GM18873 (cell line): ENCODE data around the gene GPRC5A.

Source experiments
- ATAC-seq: cut with Tn5 transposase; IDR thresholded peaks from one replicate; pipeline ENCODE4 v1.9.1; 2021; ENCODE audit warnings: mild to moderate bottlenecking, moderate library complexity, moderate number of reproducible peaks; ENCODE audit not compliant: unreplicated experiment, low FRiP score

The GPRC5A gene

GRCh38 chr12:12908252-12908651 is 16.9 kb downstream of the GPRC5A start:
- no peak for ATAC-seq

- no peak for ATAC-seq
Observed at GRCh38 chr12:12908711-12909110, 17.3 kb downstream of the GPRC5A start.

GRCh38 chr12:12909228-12909994 is 18.0 kb downstream of the GPRC5A start:
- ATAC-seq = no peak

GRCh38 chr12:12909995-12910420 is 18.6 kb downstream of the GPRC5A start:
- no peak for ATAC-seq

GRCh38 chr12:12912711-12913110 is 21.3 kb downstream of the GPRC5A start:
- ATAC-seq = no peak

- ATAC-seq = no peak
Observed at GRCh38 chr12:12915656-12916055, 24.3 kb downstream of the GPRC5A start.

- peak; percentile 91 for ATAC-seq
Observed at GRCh38 chr12:12916135-12916944, 25.0 kb downstream of the GPRC5A start.

- no peak for ATAC-seq
Observed at GRCh38 chr12:12917517-12917916, 26.2 kb downstream of the GPRC5A start.

- ATAC-seq = no peak
Observed at GRCh38 chr12:12918781-12919389, 27.5 kb downstream of the GPRC5A start.

GRCh38 chr12:12919666-12920435 is 28.5 kb downstream of the GPRC5A start:
- ATAC-seq = no peak

- ATAC-seq = no peak
Observed at GRCh38 chr12:12922191-12922616, 30.8 kb downstream of the GPRC5A start.

- ATAC-seq = no peak
Observed at GRCh38 chr12:12922978-12923377, 31.6 kb downstream of the GPRC5A start.

- ATAC-seq = no peak
Observed at GRCh38 chr12:12924169-12924568, 32.8 kb downstream of the GPRC5A start.

- no peak for ATAC-seq
Observed at GRCh38 chr12:12925388-12925787, 34.0 kb downstream of the GPRC5A start.

GRCh38 chr12:12926571-12927071 is 35.3 kb downstream of the GPRC5A start:
- ATAC-seq = no peak

- ATAC-seq = no peak
Observed at GRCh38 chr12:12927211-12928079, 36.1 kb downstream of the GPRC5A start.

GRCh38 chr12:12929696-12930095 is 38.3 kb downstream of the GPRC5A start:
- ATAC-seq = no peak

GRCh38 chr12:12930633-12931219 is 39.4 kb downstream of the GPRC5A start:
- ATAC-seq = no peak

- no peak for ATAC-seq
Observed at GRCh38 chr12:12933742-12934141, 42.4 kb downstream of the GPRC5A start.
